K562 (cell line): ENCODE measurements around the gene DAZAP1. TPM values are rescaled to one million over a fixed set of nuclear protein-coding genes. Genes with fewer than 3 reads are reported as not detected.

ENCODE experiments used
- ARHGAP35 ChIP-seq: fragments of 450-650 bp; IDR thresholded peaks from 2 replicates; pipeline ENCODE4 v1.6.1; 2018; ENCODE audit not compliant: partially characterized antibody
- BHLHE40 ChIP-seq: IDR thresholded peaks from 2 replicates; pipeline ENCODE4 v1.6.1; 2011; ENCODE audit warnings: low read length, improper control_type of control experiment
- COPS2 ChIP-seq: fragments of 450-650 bp; conservative IDR thresholded peaks from 2 replicates; pipeline ENCODE4 v1.6.1; 2016; ENCODE audit warnings: mild to moderate bottlenecking, moderate library complexity
- CREB3 ChIP-seq: fragments of 450-650 bp; conservative IDR thresholded peaks from 2 replicates; pipeline ENCODE4 v1.6.1; 2016; ENCODE audit warnings: missing genetic modification characterization, low read depth, mild to moderate bottlenecking, missing compliant biosample characterization, moderate library complexity
- CREBBP ChIP-seq: IDR thresholded peaks from one replicate; pipeline ENCODE4 v1.6.1; 2012; ENCODE audit warnings: low read depth, mild to moderate bottlenecking, control low read depth, inconsistent platforms, low read length
- CTCF ChIP-seq, 3 experiments: IDR thresholded peaks in 2 of 3; conservative IDR thresholded peaks in 1 of 3; 2 replicates each; pipeline ENCODE4 v1.5.1; 2011 to 2012; ENCODE audit warnings: low read length in 3 of 3, mild to moderate bottlenecking in 3 of 3, control low read depth in 2 of 3, improper control_type of control experiment in 1 of 3, inconsistent platforms in 1 of 3, low read depth in 1 of 3, mixed read lengths in 1 of 3, moderate library complexity in 1 of 3; ENCODE audit not compliant: insufficient read depth in 2 of 3
- KHSRP ChIP-seq: fragments of 450-650 bp; IDR thresholded peaks from 2 replicates; pipeline ENCODE4 v1.6.1; 2017
- NONO ChIP-seq, 2 experiments: fragments of 200-400 bp in 1 of 2; fragments of 450-650 bp in 1 of 2; formaldehyde crosslinking in 1 of 2; IDR thresholded peaks; 2 replicates each; pipeline ENCODE4 v1.6.1; 2017; ENCODE audit warnings: low read depth in 2 of 2, mild to moderate bottlenecking in 2 of 2, moderate library complexity in 2 of 2, low read length in 1 of 2
- PHF8 ChIP-seq: fragments of 200-600 bp; sonication (generic); IDR thresholded peaks from 2 replicates; pipeline ENCODE4 v1.6.1; 2012; ENCODE audit warnings: mixed run types, mild to moderate bottlenecking, inconsistent platforms, low read length, moderate library complexity, borderline replicate concordance
- TGIF2 ChIP-seq: sonication (generic); formaldehyde crosslinking; IDR thresholded peaks from 2 replicates; pipeline ENCODE4 v1.8.1; 2022; ENCODE audit warnings: mild to moderate bottlenecking, missing genetic modification reagents, moderate library complexity
- ZBTB49 ChIP-seq: sonication (generic); formaldehyde crosslinking; IDR thresholded peaks from 2 replicates; pipeline ENCODE4 v1.8.0; 2022; ENCODE audit warnings: missing genetic modification reagents, mild to moderate bottlenecking, borderline replicate concordance
- ZC3H11A ChIP-seq: IDR thresholded peaks from 2 replicates; pipeline ENCODE4 v1.6.1; 2012; ENCODE audit warnings: low read depth, low read length, improper control_type of control experiment
- ZNF609 ChIP-seq: sonication (generic); formaldehyde crosslinking; IDR thresholded peaks from 2 replicates; pipeline ENCODE4 v1.8.1; 2023; ENCODE audit warnings: missing genetic modification reagents, mild to moderate bottlenecking, borderline replicate concordance
- ZNF699 ChIP-seq: fragments of 250-450 bp; sonication (Bioruptor Pico); IDR thresholded peaks from 2 replicates; pipeline ENCODE4 v1.8.0; 2021; ENCODE audit warnings: mild to moderate bottlenecking, moderate library complexity; ENCODE audit not compliant: insufficient replicate concordance
- polyA plus RNA-seq, 8 experiments: library from polyadenylated mRNA; depleted of rRNA in 4 of 8; stranded (reverse) in 5 of 8; unstranded in 3 of 8; fragments of >200 nt; fragmentation: Nextera tagmentation in 2 of 8; fragmentation: Illumina TruSeq in 1 of 8; extraction: Ambion mirVana in 2 of 8; extraction: Trizol in 1 of 8; gene quantifications; 2 replicates each; pipeline versions ENCODE4 v1.2.1 to v1.2.3, GENCODE V29; 2011 to 2014; ENCODE audit warnings: inconsistent platforms in 1 of 8, missing spikeins in 1 of 8
- total RNA-seq, 7 experiments: library from RNA; depleted of rRNA in 6 of 7; stranded (reverse); fragments of >200 nt in 6 of 7; fragmentation: Illumina TruSeq in 2 of 7; extraction: Trizol in 2 of 7; gene quantifications; 2 replicates each; pipeline versions ENCODE4 v1.2.1 to v1.2.3, GENCODE V29; 2011 to 2021; ENCODE audit warnings: low replicate concordance in 1 of 7

The DAZAP1 gene
- total and polyA plus RNA-seq, 9 of the 15 experiments (the other 6 are each of a cell fraction or from before 2014, with no cell fraction given): 10.8 to 289 (median 142) TPM

GRCh38 chr19:1478934-1479707, 71.7 kb downstream of the DAZAP1 start, which contains the start of gene C19orf25 (continued):
- 0 out of 2 replicates have a peak, but pooled peaks have one; percentile 20 for TF ChIP-seq CREB3 (tag)
- no peak for TF ChIP-seq NONO (IDR thresholded peaks at IDR 0.05; ENCODE audit: low read depth in 2 of 2, low read length in 1 of 2)
- TF ChIP-seq COPS2: no peak
- TF ChIP-seq KHSRP: no peak
- peak; percentile 23; the same call in 1 of the 2 replicates for TF ChIP-seq BHLHE40
- no peak for TF ChIP-seq ZNF609 (CRISPR knock-in tag)
- 0 out of 6 replicates have a peak, but pooled peaks of 1 of the 3 experiments have one; percentile 0 for TF ChIP-seq CTCF (IDR thresholded peaks at IDR 0.05 in 2 of 3, conservative IDR thresholded peaks at IDR 0.05 in 1 of 3; ENCODE audit: insufficient read depth in 2 of 3, low read depth in 1 of 3, low read length in 3 of 3)
- TF ChIP-seq PHF8: peak; percentile 81; the same call in 1 of the 2 replicates
- TF ChIP-seq CREBBP: no peak
- no peak for TF ChIP-seq ARHGAP35
- no peak for TF ChIP-seq ZC3H11A
- TF ChIP-seq ZBTB49: no peak
- TF ChIP-seq TGIF2: no peak
- no peak for TF ChIP-seq ZNF699 (CRISPR knock-in tag)
